K562 (cell line): Measurements from ENCODE around the gene PIKFYVE.

ENCODE experiments used
- CEBPB ChIP-seq: fragments of 450-650 bp; IDR thresholded peaks from 2 replicates; pipeline ENCODE4 v1.6.1; 2016; ENCODE audit warnings: missing genetic modification characterization, missing compliant biosample characterization
- KDM5B ChIP-seq: fragments of 200-600 bp; sonication (generic); IDR thresholded peaks from 2 replicates; pipeline ENCODE4 v1.6.1; 2012; ENCODE audit warnings: low read depth, mild to moderate bottlenecking, moderate library complexity, low read length, control low read depth, inconsistent platforms; ENCODE audit not compliant: insufficient replicate concordance
- NCOA1 ChIP-seq: fragments of 450-650 bp; IDR thresholded peaks from 2 replicates; pipeline ENCODE4 v1.6.1; 2016; ENCODE audit warnings: low read depth
- POLR2A ChIP-seq: fragments of 450-650 bp; conservative IDR thresholded peaks from 2 replicates; pipeline ENCODE4 v1.6.1; 2016
- RBM22 ChIP-seq: fragments of 200-400 bp; formaldehyde crosslinking; IDR thresholded peaks from 2 replicates; pipeline ENCODE4 v1.6.1; 2018; ENCODE audit warnings: low read length, low read depth; ENCODE audit not compliant: poor library complexity, severe bottlenecking
- RBM39 ChIP-seq: fragments of 200-400 bp; formaldehyde crosslinking; optimal IDR thresholded peaks from 2 replicates; pipeline ENCODE3; 2018; ENCODE audit warnings: low read depth, low read length
- TCFL5 ChIP-seq: fragments of 250-450 bp; sonication (Bioruptor Pico); conservative IDR thresholded peaks from 2 replicates; pipeline ENCODE4 v1.6.1; 2021; ENCODE audit warnings: mild to moderate bottlenecking, moderate library complexity, matching md5 sums
- USF2 ChIP-seq: sonication (generic); formaldehyde crosslinking; IDR thresholded peaks from 2 replicates; pipeline ENCODE4 v1.5.0; 2020; ENCODE audit warnings: missing genetic modification reagents
- ZBTB7A ChIP-seq: IDR thresholded peaks from 2 replicates; pipeline ENCODE4 v1.6.1; 2011; ENCODE audit warnings: low read depth, mild to moderate bottlenecking, low read length, moderate library complexity, borderline replicate concordance; ENCODE audit not compliant: control insufficient read depth

- no peak for TF ChIP-seq RBM22
- no peak for TF ChIP-seq POLR2A
- TF ChIP-seq RBM39 = no peak
- TF ChIP-seq NCOA1 = no peak
- TF ChIP-seq TCFL5 (CRISPR knock-in tag) = no peak
- TF ChIP-seq CEBPB = no peak
- no peak for TF ChIP-seq KDM5B
- no peak for TF ChIP-seq USF2 (CRISPR knock-in tag)
- no peak for TF ChIP-seq ZBTB7A
Observed at GRCh38 chr2:208379192-208379591, 113.1 kb downstream of the PIKFYVE start.
